Measurements from ENCODE around the gene SLC22A14. TPM values are rescaled to one million over a fixed set of nuclear protein-coding genes. Genes with fewer than 3 reads are reported as not detected.

SLC22A14 gene
- total RNA-seq, 1 experiment from 2014 or later = not detected

DNA sequence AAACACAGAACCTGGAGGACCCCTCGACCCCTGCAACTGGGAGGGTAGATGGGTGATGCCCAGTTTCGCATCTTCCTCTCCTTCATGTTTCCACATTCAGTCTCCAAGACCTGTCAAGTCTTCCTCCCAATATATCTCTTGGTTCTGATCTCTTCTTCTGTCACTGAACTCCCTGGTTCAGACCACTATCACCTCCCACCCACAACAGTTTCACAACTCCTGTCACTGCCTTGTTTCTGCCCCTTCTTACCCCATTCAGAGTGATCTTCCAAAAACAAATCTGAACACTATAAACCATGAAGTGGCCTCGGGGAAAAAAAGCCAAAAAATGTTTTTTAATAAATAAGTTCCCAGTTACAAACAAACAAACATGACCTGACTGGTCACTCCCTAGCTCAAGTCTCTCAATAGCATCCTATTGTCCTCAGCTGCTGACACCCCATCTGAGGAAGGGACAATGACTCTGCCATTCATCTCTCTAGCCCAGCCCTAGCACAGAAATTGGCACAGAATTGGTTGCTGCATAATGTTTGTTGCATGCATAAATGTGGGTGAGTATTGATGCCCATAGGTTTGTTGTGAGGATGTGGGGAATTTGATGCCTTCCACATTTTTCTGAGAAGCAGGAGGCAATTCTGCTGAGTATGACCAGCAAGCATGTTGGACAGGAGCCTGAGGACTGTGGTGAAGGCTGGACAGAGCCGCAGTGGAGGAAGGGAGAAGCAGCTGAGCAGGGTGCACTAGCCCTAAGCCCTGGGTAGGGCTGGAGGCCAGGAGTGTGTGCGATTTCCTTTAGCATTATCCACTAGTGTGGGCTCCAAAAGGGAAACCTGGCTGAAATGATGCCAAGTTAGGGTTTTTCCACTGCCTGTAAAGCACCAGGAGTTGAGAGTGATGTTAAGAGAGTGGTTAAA is 52.3 kb downstream of the SLC22A14 start (continued):
- TF ChIP-seq, protein P1, sequence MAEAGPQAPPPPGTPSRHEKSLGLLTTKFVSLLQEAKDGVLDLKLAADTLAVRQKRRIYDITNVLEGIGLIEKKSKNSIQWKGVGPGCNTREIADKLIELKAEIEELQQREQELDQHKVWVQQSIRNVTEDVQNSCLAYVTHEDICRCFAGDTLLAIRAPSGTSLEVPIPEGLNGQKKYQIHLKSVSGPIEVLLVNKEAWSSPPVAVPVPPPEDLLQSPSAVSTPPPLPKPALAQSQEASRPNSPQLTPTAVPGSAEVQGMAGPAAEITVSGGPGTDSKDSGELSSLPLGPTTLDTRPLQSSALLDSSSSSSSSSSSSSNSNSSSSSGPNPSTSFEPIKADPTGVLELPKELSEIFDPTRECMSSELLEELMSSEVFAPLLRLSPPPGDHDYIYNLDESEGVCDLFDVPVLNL (CRISPR knock-in tag; IDR thresholded peaks at IDR 0.05; ENCODE audit: borderline replicate concordance, low read depth) = no peak
- TF ChIP-seq, protein P2, sequence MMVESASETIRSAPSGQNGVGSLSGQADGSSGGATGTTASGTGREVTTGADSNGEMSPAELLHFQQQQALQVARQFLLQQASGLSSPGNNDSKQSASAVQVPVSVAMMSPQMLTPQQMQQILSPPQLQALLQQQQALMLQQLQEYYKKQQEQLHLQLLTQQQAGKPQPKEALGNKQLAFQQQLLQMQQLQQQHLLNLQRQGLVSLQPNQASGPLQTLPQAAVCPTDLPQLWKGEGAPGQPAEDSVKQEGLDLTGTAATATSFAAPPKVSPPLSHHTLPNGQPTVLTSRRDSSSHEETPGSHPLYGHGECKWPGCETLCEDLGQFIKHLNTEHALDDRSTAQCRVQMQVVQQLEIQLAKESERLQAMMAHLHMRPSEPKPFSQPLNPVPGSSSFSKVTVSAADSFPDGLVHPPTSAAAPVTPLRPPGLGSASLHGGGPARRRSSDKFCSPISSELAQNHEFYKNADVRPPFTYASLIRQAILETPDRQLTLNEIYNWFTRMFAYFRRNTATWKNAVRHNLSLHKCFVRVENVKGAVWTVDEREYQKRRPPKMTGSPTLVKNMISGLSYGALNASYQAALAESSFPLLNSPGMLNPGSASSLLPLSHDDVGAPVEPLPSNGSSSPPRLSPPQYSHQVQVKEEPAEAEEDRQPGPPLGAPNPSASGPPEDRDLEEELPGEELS (CRISPR knock-in tag; IDR thresholded peaks at IDR 0.05) = no peak
- TF ChIP-seq RELA (CRISPR knock-in tag; IDR thresholded peaks at IDR 0.05; ENCODE audit: borderline replicate concordance) = no peak
- TF ChIP-seq TCF7 (CRISPR knock-in tag; IDR thresholded peaks at IDR 0.05; ENCODE audit: low read depth) = no peak
- TF ChIP-seq NFYB (CRISPR knock-in tag; conservative IDR thresholded peaks at IDR 0.05; ENCODE audit: low read depth) = no peak
- TF ChIP-seq, protein P3, sequence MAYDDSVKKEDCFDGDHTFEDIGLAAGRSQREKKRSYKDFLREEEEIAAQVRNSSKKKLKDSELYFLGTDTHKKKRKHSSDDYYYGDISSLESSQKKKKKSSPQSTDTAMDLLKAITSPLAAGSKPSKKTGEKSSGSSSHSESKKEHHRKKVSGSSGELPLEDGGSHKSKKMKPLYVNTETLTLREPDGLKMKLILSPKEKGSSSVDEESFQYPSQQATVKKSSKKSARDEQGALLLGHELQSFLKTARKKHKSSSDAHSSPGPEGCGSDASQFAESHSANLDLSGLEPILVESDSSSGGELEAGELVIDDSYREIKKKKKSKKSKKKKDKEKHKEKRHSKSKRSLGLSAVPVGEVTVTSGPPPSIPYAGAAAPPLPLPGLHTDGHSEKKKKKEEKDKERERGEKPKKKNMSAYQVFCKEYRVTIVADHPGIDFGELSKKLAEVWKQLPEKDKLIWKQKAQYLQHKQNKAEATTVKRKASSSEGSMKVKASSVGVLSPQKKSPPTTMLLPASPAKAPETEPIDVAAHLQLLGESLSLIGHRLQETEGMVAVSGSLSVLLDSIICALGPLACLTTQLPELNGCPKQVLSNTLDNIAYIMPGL (CRISPR knock-in tag; IDR thresholded peaks at IDR 0.05) = no peak
- no peak for TF ChIP-seq KAT7 (CRISPR knock-in tag; IDR thresholded peaks at IDR 0.05; ENCODE audit: borderline replicate concordance)

DNA sequence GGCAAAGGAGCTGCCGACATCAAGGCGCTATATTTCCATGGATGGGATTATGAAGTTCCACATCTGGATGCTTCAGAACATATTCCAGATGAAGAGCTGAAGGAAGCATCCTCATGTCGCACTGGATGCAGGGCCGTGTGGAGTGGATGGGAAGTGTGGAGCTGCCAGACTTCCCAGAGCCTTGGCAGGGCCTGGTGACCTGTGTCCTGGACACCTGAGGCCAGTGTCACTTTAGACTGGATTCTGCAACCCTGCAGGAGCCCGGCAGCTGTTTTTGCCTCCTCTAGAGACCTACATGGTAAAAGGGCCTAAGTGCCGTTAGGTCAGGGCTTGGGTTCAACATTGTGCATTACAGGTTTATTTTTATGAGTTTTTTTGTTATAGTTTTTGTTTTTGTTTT is 53.2 kb downstream of the SLC22A14 start:
- no peak for DNase-seq (ENCODE audit: low spot score)
- Mint-ChIP-seq H3K27ac (no peak overlapping the region), H3K36me3 (no peaks in the 10 kb centered on the region), H3K4me3 (no peak overlapping the region), H3K27me3 (ENCODE audit: low read depth) (no peaks in the 10 kb centered on the region; the same call in 1 of the 2 replicates), H3K9me3 (no peaks in the 10 kb centered on the region), H3K4me1 (no peaks in the 10 kb centered on the region)
- ChIA-PET CTCF (interaction anchor here (0.9 to 1.2 kb wide), 2 partner anchors 11 to 327 kb away, joined by 3 to 4 read pairs; partner anchors contain the start of gene XYLB), POLR2A (no interaction called here)
- no peak for ATAC-seq
- no peak for TF ChIP-seq ZNF219 (CRISPR knock-in tag; IDR thresholded peaks at IDR 0.05; ENCODE audit: borderline replicate concordance)
- TF ChIP-seq ELF4 (CRISPR knock-in tag; IDR thresholded peaks at IDR 0.05; ENCODE audit: low read depth) = no peak
- no peak for TF ChIP-seq NR2C2 (CRISPR knock-in tag; IDR thresholded peaks at IDR 0.05)
- TF ChIP-seq, protein P4, sequence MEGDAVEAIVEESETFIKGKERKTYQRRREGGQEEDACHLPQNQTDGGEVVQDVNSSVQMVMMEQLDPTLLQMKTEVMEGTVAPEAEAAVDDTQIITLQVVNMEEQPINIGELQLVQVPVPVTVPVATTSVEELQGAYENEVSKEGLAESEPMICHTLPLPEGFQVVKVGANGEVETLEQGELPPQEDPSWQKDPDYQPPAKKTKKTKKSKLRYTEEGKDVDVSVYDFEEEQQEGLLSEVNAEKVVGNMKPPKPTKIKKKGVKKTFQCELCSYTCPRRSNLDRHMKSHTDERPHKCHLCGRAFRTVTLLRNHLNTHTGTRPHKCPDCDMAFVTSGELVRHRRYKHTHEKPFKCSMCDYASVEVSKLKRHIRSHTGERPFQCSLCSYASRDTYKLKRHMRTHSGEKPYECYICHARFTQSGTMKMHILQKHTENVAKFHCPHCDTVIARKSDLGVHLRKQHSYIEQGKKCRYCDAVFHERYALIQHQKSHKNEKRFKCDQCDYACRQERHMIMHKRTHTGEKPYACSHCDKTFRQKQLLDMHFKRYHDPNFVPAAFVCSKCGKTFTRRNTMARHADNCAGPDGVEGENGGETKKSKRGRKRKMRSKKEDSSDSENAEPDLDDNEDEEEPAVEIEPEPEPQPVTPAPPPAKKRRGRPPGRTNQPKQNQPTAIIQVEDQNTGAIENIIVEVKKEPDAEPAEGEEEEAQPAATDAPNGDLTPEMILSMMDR (IDR thresholded peaks at IDR 0.05) = no peak
- no peak for TF ChIP-seq EMX1 (CRISPR knock-in tag; IDR thresholded peaks at IDR 0.05)
- no peak for TF ChIP-seq IRF2 (CRISPR knock-in tag; IDR thresholded peaks at IDR 0.05; ENCODE audit: borderline replicate concordance, low read depth)
- TF ChIP-seq, protein P5, sequence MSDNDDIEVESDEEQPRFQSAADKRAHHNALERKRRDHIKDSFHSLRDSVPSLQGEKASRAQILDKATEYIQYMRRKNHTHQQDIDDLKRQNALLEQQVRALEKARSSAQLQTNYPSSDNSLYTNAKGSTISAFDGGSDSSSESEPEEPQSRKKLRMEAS (CRISPR knock-in tag; IDR thresholded peaks at IDR 0.05) = no peak
- TF ChIP-seq, protein P6, sequence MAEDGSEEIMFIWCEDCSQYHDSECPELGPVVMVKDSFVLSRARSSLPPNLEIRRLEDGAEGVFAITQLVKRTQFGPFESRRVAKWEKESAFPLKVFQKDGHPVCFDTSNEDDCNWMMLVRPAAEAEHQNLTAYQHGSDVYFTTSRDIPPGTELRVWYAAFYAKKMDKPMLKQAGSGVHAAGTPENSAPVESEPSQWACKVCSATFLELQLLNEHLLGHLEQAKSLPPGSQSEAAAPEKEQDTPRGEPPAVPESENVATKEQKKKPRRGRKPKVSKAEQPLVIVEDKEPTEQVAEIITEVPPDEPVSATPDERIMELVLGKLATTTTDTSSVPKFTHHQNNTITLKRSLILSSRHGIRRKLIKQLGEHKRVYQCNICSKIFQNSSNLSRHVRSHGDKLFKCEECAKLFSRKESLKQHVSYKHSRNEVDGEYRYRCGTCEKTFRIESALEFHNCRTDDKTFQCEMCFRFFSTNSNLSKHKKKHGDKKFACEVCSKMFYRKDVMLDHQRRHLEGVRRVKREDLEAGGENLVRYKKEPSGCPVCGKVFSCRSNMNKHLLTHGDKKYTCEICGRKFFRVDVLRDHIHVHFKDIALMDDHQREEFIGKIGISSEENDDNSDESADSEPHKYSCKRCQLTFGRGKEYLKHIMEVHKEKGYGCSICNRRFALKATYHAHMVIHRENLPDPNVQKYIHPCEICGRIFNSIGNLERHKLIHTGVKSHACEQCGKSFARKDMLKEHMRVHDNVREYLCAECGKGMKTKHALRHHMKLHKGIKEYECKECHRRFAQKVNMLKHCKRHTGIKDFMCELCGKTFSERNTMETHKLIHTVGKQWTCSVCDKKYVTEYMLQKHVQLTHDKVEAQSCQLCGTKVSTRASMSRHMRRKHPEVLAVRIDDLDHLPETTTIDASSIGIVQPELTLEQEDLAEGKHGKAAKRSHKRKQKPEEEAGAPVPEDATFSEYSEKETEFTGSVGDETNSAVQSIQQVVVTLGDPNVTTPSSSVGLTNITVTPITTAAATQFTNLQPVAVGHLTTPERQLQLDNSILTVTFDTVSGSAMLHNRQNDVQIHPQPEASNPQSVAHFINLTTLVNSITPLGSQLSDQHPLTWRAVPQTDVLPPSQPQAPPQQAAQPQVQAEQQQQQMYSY (CRISPR knock-in tag; IDR thresholded peaks at IDR 0.05) = no peak
- TF ChIP-seq KAT7 (CRISPR knock-in tag; IDR thresholded peaks at IDR 0.05; ENCODE audit: borderline replicate concordance) = no peak
- TF ChIP-seq GTF2I (CRISPR knock-in tag; conservative IDR thresholded peaks at IDR 0.05) = no peak
- TF ChIP-seq, protein P1 (CRISPR knock-in tag; IDR thresholded peaks at IDR 0.05; ENCODE audit: borderline replicate concordance, low read depth) = no peak
- TF ChIP-seq, protein P7, sequence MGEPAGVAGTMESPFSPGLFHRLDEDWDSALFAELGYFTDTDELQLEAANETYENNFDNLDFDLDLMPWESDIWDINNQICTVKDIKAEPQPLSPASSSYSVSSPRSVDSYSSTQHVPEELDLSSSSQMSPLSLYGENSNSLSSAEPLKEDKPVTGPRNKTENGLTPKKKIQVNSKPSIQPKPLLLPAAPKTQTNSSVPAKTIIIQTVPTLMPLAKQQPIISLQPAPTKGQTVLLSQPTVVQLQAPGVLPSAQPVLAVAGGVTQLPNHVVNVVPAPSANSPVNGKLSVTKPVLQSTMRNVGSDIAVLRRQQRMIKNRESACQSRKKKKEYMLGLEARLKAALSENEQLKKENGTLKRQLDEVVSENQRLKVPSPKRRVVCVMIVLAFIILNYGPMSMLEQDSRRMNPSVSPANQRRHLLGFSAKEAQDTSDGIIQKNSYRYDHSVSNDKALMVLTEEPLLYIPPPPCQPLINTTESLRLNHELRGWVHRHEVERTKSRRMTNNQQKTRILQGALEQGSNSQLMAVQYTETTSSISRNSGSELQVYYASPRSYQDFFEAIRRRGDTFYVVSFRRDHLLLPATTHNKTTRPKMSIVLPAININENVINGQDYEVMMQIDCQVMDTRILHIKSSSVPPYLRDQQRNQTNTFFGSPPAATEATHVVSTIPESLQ (CRISPR knock-in tag; IDR thresholded peaks at IDR 0.05) = no peak
- TF ChIP-seq CBFB (CRISPR knock-in tag; IDR thresholded peaks at IDR 0.05; ENCODE audit: low read depth) = no peak
- TF ChIP-seq, protein P8, sequence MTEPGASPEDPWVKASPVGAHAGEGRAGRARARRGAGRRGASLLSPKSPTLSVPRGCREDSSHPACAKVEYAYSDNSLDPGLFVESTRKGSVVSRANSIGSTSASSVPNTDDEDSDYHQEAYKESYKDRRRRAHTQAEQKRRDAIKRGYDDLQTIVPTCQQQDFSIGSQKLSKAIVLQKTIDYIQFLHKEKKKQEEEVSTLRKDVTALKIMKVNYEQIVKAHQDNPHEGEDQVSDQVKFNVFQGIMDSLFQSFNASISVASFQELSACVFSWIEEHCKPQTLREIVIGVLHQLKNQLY (CRISPR knock-in tag; IDR thresholded peaks at IDR 0.05) = no peak
